Mesendoderm (in vitro differentiated cells): ENCODE measurements around the gene SCCPDH.
"Not testable (repeated sequence)": the region's sequence is repeated elsewhere in the genome, so short reads cannot be mapped to it uniquely, and the experiment has no call there.

Source experiments
- DNase-seq: peaks from one replicate; pipeline ENCODE4 v3.0.0; 2013
- H2AK5ac ChIP-seq: 2 replicates; pipeline ENCODE4 v1.6.1; 2013; ENCODE audit warnings: low read length, inconsistent platforms
- H2BK120ac ChIP-seq: 2 replicates; pipeline ENCODE4 v1.6.1; 2013; ENCODE audit warnings: low read depth, mild to moderate bottlenecking, low read length, moderate library complexity, mixed read lengths
- H2BK15ac ChIP-seq: replicated peaks from 2 replicates; pipeline ENCODE4 v1.6.1; 2013; ENCODE audit warnings: low read depth, mild to moderate bottlenecking, moderate library complexity
- H2BK5ac ChIP-seq: 2 replicates; pipeline ENCODE4 v1.6.1; 2013; ENCODE audit warnings: low read length, inconsistent platforms
- H3K18ac ChIP-seq: 2 replicates; pipeline ENCODE4 v1.6.1; 2013; ENCODE audit warnings: mild to moderate bottlenecking, low read length, mixed read lengths
- H3K23ac ChIP-seq: one replicate; pipeline ENCODE4 v1.6.1; 2013; ENCODE audit warnings: low read length
- H3K27ac ChIP-seq: 2 replicates; pipeline ENCODE4 v1.5.1; 2013; ENCODE audit warnings: low read depth, mild to moderate bottlenecking, inconsistent platforms, low read length, moderate library complexity
- H3K27me3 ChIP-seq: 2 replicates; pipeline ENCODE4 v1.6.1; 2013; ENCODE audit warnings: low read length, control low read depth, mild to moderate bottlenecking, inconsistent platforms; ENCODE audit not compliant: insufficient read depth, poor library complexity
- H3K36me3 ChIP-seq: 2 replicates; pipeline ENCODE4 v1.6.1; 2013; ENCODE audit warnings: low read length, inconsistent platforms; ENCODE audit not compliant: control insufficient read depth, insufficient read depth
- H3K4ac ChIP-seq: one replicate; pipeline ENCODE4 v1.6.1; 2013; ENCODE audit warnings: low read depth, mild to moderate bottlenecking, low read length, moderate library complexity
- H3K4me1 ChIP-seq: 2 replicates; pipeline ENCODE4 v1.6.1; 2013; ENCODE audit warnings: low read depth, low read length, inconsistent platforms; ENCODE audit not compliant: control insufficient read depth
- H3K4me2 ChIP-seq: 2 replicates; pipeline ENCODE4 v1.6.1; 2013; ENCODE audit warnings: low read length
- H3K4me3 ChIP-seq: 2 replicates; pipeline ENCODE4 v1.5.1; 2013; ENCODE audit warnings: mild to moderate bottlenecking, low read length
- H3K56ac ChIP-seq: one replicate; pipeline ENCODE4 v1.6.1; 2013; ENCODE audit warnings: low read length
- H3K79me1 ChIP-seq: 2 replicates; pipeline ENCODE4 v1.6.1; 2013; ENCODE audit warnings: low read length, inconsistent platforms
- H3K79me2 ChIP-seq: 2 replicates; pipeline ENCODE4 v1.6.1; 2013; ENCODE audit warnings: mild to moderate bottlenecking, low read length; ENCODE audit not compliant: control insufficient read depth, insufficient read depth
- H3K9ac ChIP-seq: 2 replicates; pipeline ENCODE4 v1.6.1; 2013; ENCODE audit warnings: low read length, inconsistent platforms
- H4K5ac ChIP-seq: one replicate; pipeline ENCODE4 v1.6.1; 2013; ENCODE audit warnings: low read length
- H4K8ac ChIP-seq: one replicate; pipeline ENCODE4 v1.6.1; 2013; ENCODE audit warnings: low read depth, mild to moderate bottlenecking, control low read depth, low read length, moderate library complexity
- WGBS: extraction: QIAGEN DNeasy Blood & Tissue Kit; methylation state at CpG from one replicate; pipeline ENCODE4 v1.1.7; 2013; ENCODE audit warnings: low lambda C conversion rate, missing lambda C conversion rate; ENCODE audit not compliant: insufficient coverage; ENCODE audit errors: extremely low coverage; 5-methylcytosine and 5-hydroxymethylcytosine counted together

The SCCPDH gene

GRCh38 chr1:246729040-246729439 is 4.8 kb downstream of the SCCPDH start:
- no CpG with 5 or more reads among the region's 5 CpGs for WGBS
- not testable (repeated sequence) for H4K5ac ChIP-seq, H3K4me3 ChIP-seq, H3K79me1 ChIP-seq, H3K4me1 ChIP-seq, H4K8ac ChIP-seq, H3K23ac ChIP-seq, H3K9ac ChIP-seq, H3K4me2 ChIP-seq, H3K18ac ChIP-seq, H2AK5ac ChIP-seq, H3K4ac ChIP-seq, H3K36me3 ChIP-seq, H3K56ac ChIP-seq, H3K27me3 ChIP-seq, H3K79me2 ChIP-seq, H2BK120ac ChIP-seq, H3K27ac ChIP-seq, H2BK5ac ChIP-seq, H2BK15ac ChIP-seq
- peak; percentile 8 for DNase-seq

DNA sequence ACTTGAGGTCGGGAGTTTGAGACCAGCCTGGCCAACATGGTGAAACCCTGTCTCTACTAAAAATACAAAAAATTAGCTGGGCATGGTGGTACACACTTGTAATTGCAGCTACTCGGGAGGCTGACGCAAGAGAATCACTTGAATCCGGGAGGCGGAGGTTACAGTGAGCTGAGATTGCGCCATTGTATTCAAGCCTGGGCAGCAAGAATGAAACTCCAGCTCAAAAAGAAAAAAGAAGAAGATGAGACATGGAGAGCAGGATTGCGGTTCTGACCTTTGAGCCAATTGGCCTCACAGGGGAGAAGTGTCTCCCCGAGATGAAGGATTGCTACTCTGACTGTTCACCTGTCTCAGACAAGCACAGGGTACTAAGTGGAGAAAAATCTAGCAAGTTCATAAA is 6.6 kb downstream of the SCCPDH start:
- Histone ChIP-seq H3K36me3 (peaks cover 2% of the 10 kb centered on the region), H3K79me1 (no peaks in the 10 kb centered on the region), H4K5ac (no peak overlapping the region), H4K8ac (no peak overlapping the region), H3K27me3 (no peaks in the 10 kb centered on the region), H3K4me2 (no peak overlapping the region), H3K4ac (no peak overlapping the region), H2BK15ac (no peak overlapping the region), H3K79me2 (no peaks in the 10 kb centered on the region), H2AK5ac (no peak overlapping the region), H3K23ac (no peak overlapping the region), H2BK120ac (no peak overlapping the region), H3K4me1 (no peaks in the 10 kb centered on the region), H3K56ac (no peak overlapping the region), H3K4me3 (no peak overlapping the region), H2BK5ac (no peak overlapping the region), H3K9ac (no peak overlapping the region), H3K27ac (no peak overlapping the region), H3K18ac (no peak overlapping the region)
- WGBS, result no CpG with 5 or more reads among the region's 8 CpGs
- no peak for DNase-seq

DNA sequence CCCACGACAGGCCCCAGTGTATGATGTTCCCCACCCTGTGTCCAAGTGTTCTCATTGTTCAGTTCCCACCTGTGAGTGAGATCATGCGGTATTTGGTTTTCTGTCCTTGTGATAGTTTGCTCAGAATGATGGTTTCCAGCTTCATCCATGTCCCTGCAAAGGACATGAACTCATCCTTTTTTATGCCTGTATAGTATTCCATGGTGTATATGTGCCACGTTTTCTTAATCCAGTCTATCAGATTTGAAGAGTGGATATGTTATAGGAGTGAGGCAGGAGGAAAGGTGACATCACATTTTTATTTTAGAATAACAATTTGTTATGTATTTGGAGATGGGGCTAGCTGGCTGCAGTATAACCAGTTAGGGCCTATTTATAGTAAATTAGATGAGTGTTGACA is 7.7 kb downstream of the SCCPDH start:
- H3K4me2 ChIP-seq, H3K27me3 ChIP-seq, H3K9ac ChIP-seq, H4K8ac ChIP-seq, H2BK120ac ChIP-seq, H3K27ac ChIP-seq, H2BK5ac ChIP-seq, H2AK5ac ChIP-seq, H3K79me2 ChIP-seq, H3K79me1 ChIP-seq, H3K36me3 ChIP-seq, H2BK15ac ChIP-seq, H3K4me1 ChIP-seq, DNase-seq, H3K18ac ChIP-seq, H3K4me3 ChIP-seq, H3K56ac ChIP-seq, H3K4ac ChIP-seq, H3K23ac ChIP-seq, H4K5ac ChIP-seq: not testable (repeated sequence)
- WGBS, result no CpG with 5 or more reads among the region's 3 CpGs

DNA sequence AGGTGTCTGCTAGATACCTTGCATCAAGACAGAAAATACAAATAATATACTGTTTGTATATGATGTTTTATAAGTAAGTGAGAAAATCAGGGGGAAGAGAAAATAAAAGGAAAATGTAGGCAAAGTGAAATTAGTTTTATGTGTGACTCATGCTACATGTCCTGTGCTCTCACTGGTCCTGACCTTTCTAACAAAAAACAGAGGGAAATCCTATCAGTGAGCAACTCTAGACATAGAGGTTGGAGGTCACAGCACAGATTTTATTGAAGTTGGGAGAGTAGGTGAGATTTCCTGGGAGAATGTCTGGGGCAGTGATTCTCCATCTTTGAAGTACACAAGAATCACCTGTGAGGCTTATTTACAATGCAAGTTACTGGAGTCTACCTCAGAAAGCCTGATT is 9.5 kb downstream of the SCCPDH start:
- Histone ChIP-seq H4K5ac (no peak overlapping the region), H3K18ac (no peak overlapping the region), H4K8ac (no peak overlapping the region), H3K4me2 (no peak overlapping the region), H3K27me3 (no peaks in the 10 kb centered on the region), H3K56ac (no peak overlapping the region), H3K27ac (no peak overlapping the region), H2AK5ac (no peak overlapping the region), H3K23ac (no peak overlapping the region), H3K36me3 (no peaks in the 10 kb centered on the region), H3K9ac (no peak overlapping the region), H3K79me1 (no peaks in the 10 kb centered on the region), H3K79me2 (no peaks in the 10 kb centered on the region), H3K4ac (no peak overlapping the region), H3K4me3 (no peak overlapping the region), H2BK120ac (no peak overlapping the region), H2BK15ac (no peak overlapping the region), H2BK5ac (no peak overlapping the region), H3K4me1 (no peaks in the 10 kb centered on the region)
- DNase-seq, result no peak

DNA sequence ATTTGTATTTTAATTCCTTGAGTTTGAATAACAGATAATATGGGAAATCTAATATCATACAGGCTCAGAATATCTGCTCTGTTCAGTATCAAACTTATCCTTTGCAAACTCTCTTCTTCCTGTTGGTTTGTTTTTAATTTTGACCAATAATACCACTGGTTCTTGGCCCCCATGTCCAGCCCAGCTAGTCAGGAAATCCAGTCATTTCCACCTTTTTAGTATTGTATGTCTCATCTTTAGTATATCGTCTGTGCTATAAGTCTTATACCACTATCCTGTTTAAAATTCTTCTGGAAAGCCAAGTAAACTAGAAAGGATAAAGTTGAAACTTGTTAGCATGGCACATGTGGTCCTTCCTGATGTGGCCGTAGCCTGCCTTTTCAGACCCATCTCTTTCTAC is 10.7 kb downstream of the SCCPDH start:
- Histone ChIP-seq H3K79me1 (no peaks in the 10 kb centered on the region), H3K36me3 (peaks cover 2% of the 10 kb centered on the region), H2BK15ac (no peak overlapping the region), H4K5ac (no peak overlapping the region), H3K18ac (no peak overlapping the region), H3K56ac (no peak overlapping the region), H4K8ac (no peak overlapping the region), H3K27me3 (no peaks in the 10 kb centered on the region), H3K4me3 (no peak overlapping the region), H3K27ac (no peak overlapping the region), H3K4me1 (no peaks in the 10 kb centered on the region), H2AK5ac (no peak overlapping the region), H3K79me2 (no peaks in the 10 kb centered on the region), H3K9ac (no peak overlapping the region), H2BK120ac (no peak overlapping the region), H3K4me2 (no peak overlapping the region), H3K4ac (no peak overlapping the region), H3K23ac (no peak overlapping the region), H2BK5ac (no peak overlapping the region)
- WGBS, result no CpG with 5 or more reads among the region's 2 CpGs
- DNase-seq, result no peak

- Histone ChIP-seq H2BK15ac (no peak overlapping the region), H3K18ac (no peak overlapping the region), H3K4me3 (no peak overlapping the region), H3K79me1 (no peaks in the 10 kb centered on the region), H3K79me2 (no peaks in the 10 kb centered on the region), H2BK5ac (no peak overlapping the region), H3K56ac (no peak overlapping the region), H2AK5ac (no peak overlapping the region), H3K27ac (no peak overlapping the region), H3K4me1 (no peaks in the 10 kb centered on the region), H3K23ac (no peak overlapping the region), H3K4me2 (no peak overlapping the region), H3K4ac (no peak overlapping the region), H3K36me3 (peaks cover 2% of the 10 kb centered on the region), H2BK120ac (no peak overlapping the region), H4K8ac (no peak overlapping the region), H4K5ac (no peak overlapping the region), H3K9ac (no peak overlapping the region), H3K27me3 (no peaks in the 10 kb centered on the region)
- WGBS, result 100% methylated on average over 2 of the region's 5 CpGs
- DNase-seq, result no peak
Observed at GRCh38 chr1:246735735-246736134, 11.5 kb downstream of the SCCPDH start.
